Astrocyte (in vitro differentiated cells and primary cell): ENCODE measurements around the gene ENTPD5. TPM values are rescaled to one million over a fixed set of nuclear protein-coding genes. Genes with fewer than 3 reads are reported as not detected.

Experiments
- DNase-seq: peaks from one replicate; pipeline ENCODE4 v3.0.0-alpha.2; 2010; ENCODE audit warnings: low read depth
- FAIRE-seq: peaks from 2 replicates; lab custom pipeline; 2011; peaks lifted over from hg19 to GRCh38; lab: Jason Lieb, UNC
- H2AFZ ChIP-seq: 2 replicates; pipeline ENCODE4 v1.6.0; 2012; ENCODE audit warnings: low read depth, low read length, inconsistent platforms
- H3K27ac ChIP-seq: 2 replicates; pipeline ENCODE4 v1.5.1; 2011; ENCODE audit warnings: low read depth, low read length, inconsistent platforms
- H3K27me3 ChIP-seq: 2 replicates; pipeline ENCODE4 v1.6.0; 2011; ENCODE audit warnings: low read length, inconsistent platforms; ENCODE audit not compliant: insufficient read depth
- H3K36me3 ChIP-seq: 2 replicates; pipeline ENCODE4 v1.5.1; 2011; ENCODE audit warnings: low read length, inconsistent platforms; ENCODE audit not compliant: insufficient read depth
- H3K4me1 ChIP-seq: 2 replicates; pipeline ENCODE4 v1.5.1; 2011; ENCODE audit warnings: low read length, inconsistent platforms; ENCODE audit not compliant: insufficient read depth
- H3K4me2 ChIP-seq: 2 replicates; pipeline ENCODE4 v1.6.0; 2012; ENCODE audit warnings: low read length, inconsistent platforms
- H3K4me3 ChIP-seq: 2 replicates; pipeline ENCODE4 v1.5.1; 2011; ENCODE audit warnings: low read depth, mild to moderate bottlenecking, low read length, inconsistent platforms; ENCODE audit not compliant: insufficient read depth
- H3K79me2 ChIP-seq: 2 replicates; pipeline ENCODE4 v1.6.0; 2012; ENCODE audit warnings: mild to moderate bottlenecking, low read length, inconsistent platforms; ENCODE audit not compliant: insufficient read depth
- H3K9ac ChIP-seq: 2 replicates; pipeline ENCODE4 v1.6.0; 2012; ENCODE audit warnings: mild to moderate bottlenecking, low read length, inconsistent platforms
- H3K9me3 ChIP-seq: 2 replicates; pipeline ENCODE4 v1.5.1; 2012; ENCODE audit warnings: low read depth, mild to moderate bottlenecking, low read length, inconsistent platforms; ENCODE audit not compliant: insufficient read depth
- H4K20me1 ChIP-seq: 2 replicates; pipeline ENCODE4 v1.6.0; 2012; ENCODE audit warnings: low read length, inconsistent platforms; ENCODE audit not compliant: insufficient read depth
- H3K27ac Mint-ChIP-seq: one replicate; pipeline ENCODE4 v1.8.0; 2021; ENCODE audit warnings: mild to moderate bottlenecking, mixed read lengths; ENCODE audit not compliant: unreplicated experiment
- H3K27me3 Mint-ChIP-seq: one replicate; pipeline ENCODE4 v1.8.0; 2021; ENCODE audit warnings: low read depth, mixed read lengths; ENCODE audit not compliant: unreplicated experiment
- H3K36me3 Mint-ChIP-seq: one replicate; pipeline ENCODE4 v1.8.0; 2021; ENCODE audit warnings: low read depth, mixed read lengths; ENCODE audit not compliant: unreplicated experiment
- H3K4me1 Mint-ChIP-seq: one replicate; pipeline ENCODE4 v1.8.0; 2021; ENCODE audit warnings: low read depth, mixed read lengths; ENCODE audit not compliant: unreplicated experiment
- H3K4me3 Mint-ChIP-seq: one replicate; pipeline ENCODE4 v1.8.0; 2021; ENCODE audit warnings: mild to moderate bottlenecking, moderate library complexity, mixed read lengths; ENCODE audit not compliant: unreplicated experiment
- H3K9me3 Mint-ChIP-seq: one replicate; pipeline ENCODE4 v1.8.0; 2021; ENCODE audit warnings: mild to moderate bottlenecking, mixed read lengths; ENCODE audit not compliant: unreplicated experiment
- EZH2 ChIP-seq: IDR thresholded peaks from 2 replicates; pipeline ENCODE4 v1.6.1; 2012; ENCODE audit warnings: mild to moderate bottlenecking, low read length, inconsistent platforms; ENCODE audit not compliant: insufficient read depth
- total RNA-seq: library from RNA; stranded (reverse); gene quantifications from 2 replicates; pipeline ENCODE4 v1.2.1, GENCODE V29; 2021
- TF ChIP-seq, protein P1 (sequence below): IDR thresholded peaks from 2 replicates; pipeline ENCODE4 v1.5.1; 2011; ENCODE audit warnings: low read depth, mild to moderate bottlenecking, inconsistent platforms, low read length, moderate library complexity; ENCODE audit not compliant: insufficient read depth

The ENTPD5 gene
- total RNA-seq, 1 donor from 2014 or later, result 9.5 TPM

DNA sequence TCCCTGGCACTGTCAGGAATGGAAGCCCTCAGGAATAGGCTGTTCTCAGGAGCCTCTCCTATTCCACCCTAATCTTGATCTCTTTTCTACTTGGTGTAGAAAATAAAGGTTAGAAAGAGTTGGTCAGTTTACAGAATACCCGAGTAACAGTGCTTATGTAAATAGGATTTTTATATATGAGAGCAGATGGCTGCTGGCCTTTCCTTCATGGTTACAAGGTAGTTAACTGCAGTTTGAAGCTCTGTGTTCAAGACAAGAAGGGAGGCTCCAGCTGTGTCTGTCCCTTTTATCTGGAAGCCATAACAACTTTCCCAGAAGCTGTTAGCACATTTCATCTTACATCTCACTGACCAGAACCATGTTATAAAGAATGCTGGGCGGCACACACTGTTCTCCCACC, 23.2 kb upstream of the ENTPD5 start:
- no peak for TF ChIP-seq EZH2
- TF ChIP-seq, protein P1, sequence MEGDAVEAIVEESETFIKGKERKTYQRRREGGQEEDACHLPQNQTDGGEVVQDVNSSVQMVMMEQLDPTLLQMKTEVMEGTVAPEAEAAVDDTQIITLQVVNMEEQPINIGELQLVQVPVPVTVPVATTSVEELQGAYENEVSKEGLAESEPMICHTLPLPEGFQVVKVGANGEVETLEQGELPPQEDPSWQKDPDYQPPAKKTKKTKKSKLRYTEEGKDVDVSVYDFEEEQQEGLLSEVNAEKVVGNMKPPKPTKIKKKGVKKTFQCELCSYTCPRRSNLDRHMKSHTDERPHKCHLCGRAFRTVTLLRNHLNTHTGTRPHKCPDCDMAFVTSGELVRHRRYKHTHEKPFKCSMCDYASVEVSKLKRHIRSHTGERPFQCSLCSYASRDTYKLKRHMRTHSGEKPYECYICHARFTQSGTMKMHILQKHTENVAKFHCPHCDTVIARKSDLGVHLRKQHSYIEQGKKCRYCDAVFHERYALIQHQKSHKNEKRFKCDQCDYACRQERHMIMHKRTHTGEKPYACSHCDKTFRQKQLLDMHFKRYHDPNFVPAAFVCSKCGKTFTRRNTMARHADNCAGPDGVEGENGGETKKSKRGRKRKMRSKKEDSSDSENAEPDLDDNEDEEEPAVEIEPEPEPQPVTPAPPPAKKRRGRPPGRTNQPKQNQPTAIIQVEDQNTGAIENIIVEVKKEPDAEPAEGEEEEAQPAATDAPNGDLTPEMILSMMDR, result no peak
- Histone ChIP-seq H2AFZ (no peak overlapping the region), H3K27ac (no peak overlapping the region), H3K9ac (no peak overlapping the region), H3K27me3 (no peaks in the 10 kb centered on the region), H3K4me2 (no peak overlapping the region), H3K9me3 (no peaks in the 10 kb centered on the region), H3K4me1 (no peaks in the 10 kb centered on the region), H3K36me3 (no peaks in the 10 kb centered on the region), H4K20me1 (no peaks in the 10 kb centered on the region), H3K4me3 (no peak overlapping the region), H3K79me2 (no peaks in the 10 kb centered on the region)
- Mint-ChIP-seq H3K27ac (no peak overlapping the region), H3K4me3 (no peak overlapping the region), H3K4me1 (no peaks in the 10 kb centered on the region), H3K36me3 (peaks cover 3% of the 10 kb centered on the region), H3K9me3 (no peaks in the 10 kb centered on the region), H3K27me3 (no peaks in the 10 kb centered on the region)
- no peak for FAIRE-seq
- DNase-seq, result no peak

DNA sequence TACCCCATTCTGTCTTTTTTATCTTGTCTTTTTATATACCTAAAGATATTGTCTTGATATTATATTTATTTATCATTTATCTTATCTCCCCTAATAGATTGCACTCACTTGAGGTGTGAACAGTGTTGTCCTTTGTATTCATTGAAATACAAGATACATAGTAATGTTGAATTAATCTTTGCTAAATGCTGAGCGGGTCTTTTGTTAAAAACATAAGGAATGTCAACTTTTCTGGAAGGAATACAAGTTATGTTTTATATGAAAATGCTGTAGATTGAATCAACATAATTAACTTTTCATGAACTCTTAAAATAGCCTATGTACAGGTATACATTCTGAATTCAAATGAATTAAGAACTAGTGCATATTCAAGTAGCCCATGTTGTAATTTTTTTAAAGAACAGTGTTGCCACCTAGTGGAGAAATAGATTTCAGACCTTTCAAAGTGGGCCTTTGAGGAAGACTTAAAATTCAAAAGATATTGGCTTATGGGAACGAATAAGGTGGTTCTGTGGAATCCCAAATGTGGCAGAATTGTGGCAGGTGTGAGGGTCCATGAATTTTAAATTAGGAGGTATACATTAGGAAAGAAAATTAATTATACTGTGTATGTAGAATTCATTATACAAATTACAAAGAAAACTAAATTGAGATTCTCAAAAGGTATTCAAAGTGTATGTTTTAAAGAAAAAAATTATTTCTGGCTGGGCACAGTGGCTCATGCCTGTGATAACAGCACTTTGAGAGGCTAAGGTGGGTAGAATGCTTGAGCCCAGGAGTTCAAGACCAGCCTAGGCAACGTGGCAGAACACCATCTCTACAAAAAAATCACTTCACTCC, 19.2 kb upstream of the ENTPD5 start:
- Mint-ChIP-seq H3K4me3 (no peak overlapping the region), H3K27me3 (no peaks in the 10 kb centered on the region), H3K4me1 (no peaks in the 10 kb centered on the region), H3K9me3 (no peaks in the 10 kb centered on the region), H3K27ac (no peak overlapping the region), H3K36me3 (no peaks in the 10 kb centered on the region)
- Histone ChIP-seq H3K27me3 (no peaks in the 10 kb centered on the region), H3K4me3 (no peak overlapping the region), H3K36me3 (no peaks in the 10 kb centered on the region), H3K79me2 (no peaks in the 10 kb centered on the region), H3K9me3 (no peaks in the 10 kb centered on the region), H4K20me1 (no peaks in the 10 kb centered on the region), H3K27ac (no peak overlapping the region), H3K4me1 (no peaks in the 10 kb centered on the region), H3K9ac (no peak overlapping the region), H2AFZ (no peak overlapping the region), H3K4me2 (no peak overlapping the region)
- DNase-seq, result peak; percentile 32
- TF ChIP-seq, protein P1, result peak; percentile 77
- no peak for TF ChIP-seq EZH2
- no peak for FAIRE-seq

DNA sequence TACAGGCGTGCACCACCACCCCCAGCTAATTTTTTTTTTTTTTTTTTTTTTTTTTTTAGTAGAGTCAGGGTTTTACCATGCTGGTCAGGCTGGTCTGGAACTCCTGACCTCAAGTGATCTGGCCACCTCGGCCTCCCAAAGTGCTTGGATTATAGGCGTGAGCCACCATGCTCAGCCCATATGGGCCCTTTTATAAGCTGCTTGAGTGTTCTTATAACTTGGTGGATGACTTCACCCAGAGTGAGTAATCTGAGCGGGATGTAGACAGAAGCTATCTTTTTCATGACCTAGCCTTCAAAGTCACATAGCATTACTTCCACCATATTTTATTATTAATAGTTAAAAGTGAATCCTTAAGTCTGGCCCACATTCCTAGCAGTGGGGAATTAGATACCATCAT, 16.5 kb upstream of the ENTPD5 start:
- Mint-ChIP-seq H3K4me1 (no peaks in the 10 kb centered on the region), H3K4me3 (no peak overlapping the region), H3K9me3 (no peaks in the 10 kb centered on the region), H3K36me3 (peaks cover 7% of the 10 kb centered on the region), H3K27me3 (no peaks in the 10 kb centered on the region), H3K27ac (no peak overlapping the region)
- peak; percentile 43 for DNase-seq
- no peak overlapping the region for H3K9ac ChIP-seq
- FAIRE-seq, result no peak
- H3K9me3 ChIP-seq, result no peaks in the 10 kb centered on the region
- H3K36me3 ChIP-seq, result no peaks in the 10 kb centered on the region
- no peaks in the 10 kb centered on the region for H4K20me1 ChIP-seq
- H3K79me2 ChIP-seq, result no peaks in the 10 kb centered on the region
- no peaks in the 10 kb centered on the region for H3K4me1 ChIP-seq
- TF ChIP-seq, protein P1, result no peak
- TF ChIP-seq EZH2, result no peak
- no peak overlapping the region for H3K4me2 ChIP-seq
- no peak overlapping the region for H3K4me3 ChIP-seq
- no peak overlapping the region for H2AFZ ChIP-seq
- no peaks in the 10 kb centered on the region for H3K27me3 ChIP-seq
- no peak overlapping the region for H3K27ac ChIP-seq
